GM23248 (cell line): ENCODE measurements around the gene NUP214.

Source experiments
- EZH2 ChIP-seq: fragments of 200-600 bp; sonication (generic); IDR thresholded peaks from 2 replicates; pipeline ENCODE4 v1.6.1; 2018; ENCODE audit warnings: antibody characterized with exemption, mild to moderate bottlenecking; ENCODE audit not compliant: insufficient read depth, poor library complexity, severe bottlenecking
- EZH2phosphoT487 ChIP-seq: fragments of 200-600 bp; sonication (generic); IDR thresholded peaks from 2 replicates; pipeline ENCODE4 v1.6.1; 2018; ENCODE audit warnings: antibody characterized with exemption, moderate library complexity, mild to moderate bottlenecking, low read depth; ENCODE audit not compliant: insufficient read depth

DNA sequence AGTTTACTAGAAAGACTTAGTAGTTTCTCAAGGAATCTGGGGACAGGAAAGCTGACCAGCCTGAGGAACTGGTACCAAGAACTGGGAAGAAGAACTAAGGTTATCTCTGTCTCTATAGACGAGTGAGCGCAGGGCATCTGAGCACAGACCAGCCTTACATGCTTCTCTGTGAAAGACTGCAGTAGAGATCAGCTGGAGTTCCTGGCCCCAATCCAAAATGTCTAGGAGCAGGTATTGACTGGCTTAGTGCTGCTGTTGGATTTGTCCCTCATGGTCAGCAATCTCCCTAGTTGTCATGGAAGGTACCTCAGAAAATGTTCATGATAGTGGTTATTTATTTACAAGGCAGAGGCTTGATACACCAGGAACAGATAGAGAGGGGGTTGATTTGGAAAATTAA is 13.3 kb downstream of the NUP214 start:
- TF ChIP-seq EZH2 (no peak), EZH2phosphoT487 (no peak)
